SK-N-SH treated with all-trans-retinoic acid at 6 μM for 48 hours (cell line): ENCODE measurements around the gene GMPS.

ENCODE experiments used
- ESRRG ChIP-seq: fragments of 250-450 bp; sonication (Bioruptor Pico); IDR thresholded peaks from 2 replicates; pipeline ENCODE4 v1.6.1; 2021; ENCODE audit warnings: mild to moderate bottlenecking
- GLIS3 ChIP-seq: fragments of 250-450 bp; sonication (Bioruptor Pico); IDR thresholded peaks from 2 replicates; pipeline ENCODE4 v1.5.0; 2020; ENCODE audit warnings: mild to moderate bottlenecking, moderate library complexity
- ISL1 ChIP-seq: fragments of 250-450 bp; sonication (Bioruptor Pico); IDR thresholded peaks from 2 replicates; pipeline ENCODE4 v2.1.2; 2022; ENCODE audit warnings: mild to moderate bottlenecking, moderate library complexity
- OSR1 ChIP-seq: fragments of 250-450 bp; sonication (Bioruptor Pico); IDR thresholded peaks from 2 replicates; pipeline ENCODE4 v1.8.0; 2022; ENCODE audit warnings: moderate library complexity, mild to moderate bottlenecking, inconsistent platforms
- PPARA ChIP-seq: fragments of 250-450 bp; sonication (Bioruptor Pico); IDR thresholded peaks from 2 replicates; pipeline ENCODE4 v1.5.0; 2020; ENCODE audit warnings: mild to moderate bottlenecking, borderline replicate concordance
- ZC3H10 ChIP-seq: fragments of 250-450 bp; sonication (Bioruptor Pico); IDR thresholded peaks from 2 replicates; pipeline ENCODE4 v1.5.1; 2021; ENCODE audit warnings: mild to moderate bottlenecking, moderate library complexity
- ZFP3 ChIP-seq: fragments of 250-450 bp; sonication (Bioruptor Pico); IDR thresholded peaks from 2 replicates; pipeline ENCODE4 v1.5.0; 2020; ENCODE audit warnings: mild to moderate bottlenecking, moderate library complexity
- ZFP30 ChIP-seq: fragments of 450-650 bp; formaldehyde crosslinking; IDR thresholded peaks from 2 replicates; pipeline ENCODE4 v1.5.0; 2022; ENCODE audit warnings: mild to moderate bottlenecking, moderate library complexity
- TF ChIP-seq, protein P1 (sequence below): fragments of 250-450 bp; sonication (Bioruptor Pico); IDR thresholded peaks from 2 replicates; pipeline ENCODE4 v1.5.1; 2021; ENCODE audit warnings: mild to moderate bottlenecking, moderate library complexity
- TF ChIP-seq, protein P2 (sequence below): fragments of 250-450 bp; sonication (Bioruptor Pico); IDR thresholded peaks from 2 replicates; pipeline ENCODE4 v1.5.0; 2020; ENCODE audit warnings: mild to moderate bottlenecking, moderate library complexity
- TF ChIP-seq, protein P3 (sequence below): fragments of 250-450 bp; sonication (Bioruptor Pico); IDR thresholded peaks from 2 replicates; pipeline ENCODE4 v1.8.0; 2020; ENCODE audit warnings: mild to moderate bottlenecking, moderate library complexity, borderline replicate concordance

DNA sequence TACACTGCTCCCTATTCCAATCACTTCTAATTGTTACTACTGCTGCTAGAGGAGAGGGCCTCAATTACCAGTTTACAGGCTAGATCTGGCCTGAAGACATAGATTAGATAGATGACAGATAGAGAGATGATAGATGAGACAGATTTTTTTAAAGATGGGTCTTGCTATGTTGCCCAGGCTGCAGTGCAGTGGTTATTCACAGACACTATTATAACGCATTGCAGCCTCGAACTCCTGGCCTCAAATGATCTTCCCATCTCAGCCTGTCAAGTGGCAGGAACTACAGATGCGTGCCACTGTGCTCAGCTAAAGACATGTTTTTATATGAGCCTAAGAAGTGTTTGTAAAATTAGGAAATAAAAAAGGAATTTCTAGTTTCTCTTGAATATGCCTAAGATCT lies 22.5 kb upstream of the GMPS start:
- TF ChIP-seq, protein P1, sequence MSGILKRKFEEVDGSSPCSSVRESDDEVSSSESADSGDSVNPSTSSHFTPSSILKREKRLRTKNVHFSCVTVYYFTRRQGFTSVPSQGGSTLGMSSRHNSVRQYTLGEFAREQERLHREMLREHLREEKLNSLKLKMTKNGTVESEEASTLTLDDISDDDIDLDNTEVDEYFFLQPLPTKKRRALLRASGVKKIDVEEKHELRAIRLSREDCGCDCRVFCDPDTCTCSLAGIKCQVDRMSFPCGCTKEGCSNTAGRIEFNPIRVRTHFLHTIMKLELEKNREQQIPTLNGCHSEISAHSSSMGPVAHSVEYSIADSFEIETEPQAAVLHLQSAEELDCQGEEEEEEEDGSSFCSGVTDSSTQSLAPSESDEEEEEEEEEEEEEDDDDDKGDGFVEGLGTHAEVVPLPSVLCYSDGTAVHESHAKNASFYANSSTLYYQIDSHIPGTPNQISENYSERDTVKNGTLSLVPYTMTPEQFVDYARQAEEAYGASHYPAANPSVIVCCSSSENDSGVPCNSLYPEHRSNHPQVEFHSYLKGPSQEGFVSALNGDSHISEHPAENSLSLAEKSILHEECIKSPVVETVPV (CRISPR knock-in tag), result no peak
- no peak for TF ChIP-seq ESRRG (CRISPR knock-in tag)
- TF ChIP-seq, protein P2, sequence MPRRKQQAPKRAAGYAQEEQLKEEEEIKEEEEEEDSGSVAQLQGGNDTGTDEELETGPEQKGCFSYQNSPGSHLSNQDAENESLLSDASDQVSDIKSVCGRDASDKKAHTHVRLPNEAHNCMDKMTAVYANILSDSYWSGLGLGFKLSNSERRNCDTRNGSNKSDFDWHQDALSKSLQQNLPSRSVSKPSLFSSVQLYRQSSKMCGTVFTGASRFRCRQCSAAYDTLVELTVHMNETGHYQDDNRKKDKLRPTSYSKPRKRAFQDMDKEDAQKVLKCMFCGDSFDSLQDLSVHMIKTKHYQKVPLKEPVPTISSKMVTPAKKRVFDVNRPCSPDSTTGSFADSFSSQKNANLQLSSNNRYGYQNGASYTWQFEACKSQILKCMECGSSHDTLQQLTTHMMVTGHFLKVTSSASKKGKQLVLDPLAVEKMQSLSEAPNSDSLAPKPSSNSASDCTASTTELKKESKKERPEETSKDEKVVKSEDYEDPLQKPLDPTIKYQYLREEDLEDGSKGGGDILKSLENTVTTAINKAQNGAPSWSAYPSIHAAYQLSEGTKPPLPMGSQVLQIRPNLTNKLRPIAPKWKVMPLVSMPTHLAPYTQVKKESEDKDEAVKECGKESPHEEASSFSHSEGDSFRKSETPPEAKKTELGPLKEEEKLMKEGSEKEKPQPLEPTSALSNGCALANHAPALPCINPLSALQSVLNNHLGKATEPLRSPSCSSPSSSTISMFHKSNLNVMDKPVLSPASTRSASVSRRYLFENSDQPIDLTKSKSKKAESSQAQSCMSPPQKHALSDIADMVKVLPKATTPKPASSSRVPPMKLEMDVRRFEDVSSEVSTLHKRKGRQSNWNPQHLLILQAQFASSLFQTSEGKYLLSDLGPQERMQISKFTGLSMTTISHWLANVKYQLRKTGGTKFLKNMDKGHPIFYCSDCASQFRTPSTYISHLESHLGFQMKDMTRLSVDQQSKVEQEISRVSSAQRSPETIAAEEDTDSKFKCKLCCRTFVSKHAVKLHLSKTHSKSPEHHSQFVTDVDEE (CRISPR knock-in tag), result no peak
- TF ChIP-seq, protein P3, sequence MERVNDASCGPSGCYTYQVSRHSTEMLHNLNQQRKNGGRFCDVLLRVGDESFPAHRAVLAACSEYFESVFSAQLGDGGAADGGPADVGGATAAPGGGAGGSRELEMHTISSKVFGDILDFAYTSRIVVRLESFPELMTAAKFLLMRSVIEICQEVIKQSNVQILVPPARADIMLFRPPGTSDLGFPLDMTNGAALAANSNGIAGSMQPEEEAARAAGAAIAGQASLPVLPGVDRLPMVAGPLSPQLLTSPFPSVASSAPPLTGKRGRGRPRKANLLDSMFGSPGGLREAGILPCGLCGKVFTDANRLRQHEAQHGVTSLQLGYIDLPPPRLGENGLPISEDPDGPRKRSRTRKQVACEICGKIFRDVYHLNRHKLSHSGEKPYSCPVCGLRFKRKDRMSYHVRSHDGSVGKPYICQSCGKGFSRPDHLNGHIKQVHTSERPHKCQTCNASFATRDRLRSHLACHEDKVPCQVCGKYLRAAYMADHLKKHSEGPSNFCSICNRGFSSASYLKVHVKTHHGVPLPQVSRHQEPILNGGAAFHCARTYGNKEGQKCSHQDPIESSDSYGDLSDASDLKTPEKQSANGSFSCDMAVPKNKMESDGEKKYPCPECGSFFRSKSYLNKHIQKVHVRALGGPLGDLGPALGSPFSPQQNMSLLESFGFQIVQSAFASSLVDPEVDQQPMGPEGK (CRISPR knock-in tag), result no peak
- TF ChIP-seq ZFP3 (CRISPR knock-in tag), result no peak
- TF ChIP-seq ZC3H10 (CRISPR knock-in tag), result no peak
- TF ChIP-seq PPARA (CRISPR knock-in tag), result no peak
- no peak for TF ChIP-seq OSR1
- no peak for TF ChIP-seq ISL1
- no peak for TF ChIP-seq ZFP30
- no peak for TF ChIP-seq GLIS3
